HepG2 (cell line): ENCODE measurements around the gene LDLRAD3. TPM values are rescaled to one million over a fixed set of nuclear protein-coding genes. Genes with fewer than 3 reads are reported as not detected.

Experiments used
- ATAC-seq: fragments of 200-7000 bp; cut with Tn5 transposase; 3 replicates; pipeline ENCODE4 v1.9.1; 2020; ENCODE audit warnings: mild to moderate bottlenecking, moderate library complexity
- BruUV-seq: library from RNA; stranded (reverse); fragments of 400-500 nt; replicated peaks from 2 replicates; lab custom pipeline; 2021; lab: Mats Ljungman, UMichigan
- CTCF ChIA-PET: fragments of 300-600 bp; formaldehyde crosslinking; extraction: SDS; loops from one replicate; lab custom pipeline; 2021; ENCODE audit warnings: low total read pairs, inconsistent platforms, low intra/inter-chr PET ratio; lab: Yijun Ruan, JAX
- POLR2A ChIA-PET: fragments of 350-600 bp; sonication (Branson Sonifier 250); formaldehyde crosslinking; loops from one replicate; lab custom pipeline; 2020; ENCODE audit warnings: antibody characterized with exemption, inconsistent platforms; lab: Yijun Ruan, JAX
- DNase-seq: peaks from one replicate; pipeline ENCODE4 v3.0.0-alpha.2; 2015; ENCODE audit warnings: low spot score
- FAIRE-seq: peaks from 3 replicates; lab custom pipeline; 2011; peaks lifted over from hg19 to GRCh38; lab: Jason Lieb, UNC
- H2AFZ ChIP-seq: one replicate; pipeline ENCODE4 v1.6.1; 2011; ENCODE audit warnings: low read length, inconsistent platforms
- H3K27ac ChIP-seq: fragments of 300-600 bp; 3 replicates; pipeline ENCODE4 v1.8.0; 2011; ENCODE audit warnings: mixed run types, mild to moderate bottlenecking, mixed read lengths, low read length, inconsistent platforms; ENCODE audit not compliant: insufficient read depth; ENCODE audit errors: extremely low read length
- H3K27me3 ChIP-seq, 2 experiments: fragments of 200-600 bp in 1 of 2; 2 replicates in 1 of 2; 3 replicates in 1 of 2; pipeline versions ENCODE4 v1.6.0 to v1.8.0; 2011; ENCODE audit warnings: low read length in 2 of 2, mild to moderate bottlenecking in 2 of 2, moderate library complexity in 2 of 2, inconsistent platforms in 1 of 2; ENCODE audit not compliant: insufficient read depth in 2 of 2, control insufficient read depth in 1 of 2
- H3K36me3 ChIP-seq, 2 experiments: fragments of 200-600 bp in 1 of 2; replicated peaks in 1 of 2; 2 replicates in 1 of 2; 3 replicates in 1 of 2; pipeline versions ENCODE4 v1.5.1 to v1.8.0; 2011; ENCODE audit warnings: low read length in 2 of 2, inconsistent platforms in 1 of 2; ENCODE audit not compliant: insufficient read depth in 2 of 2, control insufficient read depth in 1 of 2
- H3K4me1 ChIP-seq: 2 replicates; pipeline ENCODE4 v1.5.1; 2012; ENCODE audit warnings: low read length, inconsistent platforms; ENCODE audit not compliant: insufficient read depth
- H3K4me2 ChIP-seq: 2 replicates; pipeline ENCODE4 v1.6.0; 2011; ENCODE audit warnings: low read depth, low read length, inconsistent platforms
- H3K4me3 ChIP-seq, 3 experiments: fragments of 200-600 bp in 1 of 3; sonication (generic), shearing (Covaris generic) in 1 of 3; replicated peaks in 1 of 3; 2 replicates each; pipeline ENCODE4 v1.5.1; 2011 to 2016; ENCODE audit warnings: low read length in 3 of 3, inconsistent platforms in 2 of 3, low read depth in 2 of 3, mild to moderate bottlenecking in 2 of 3, control low read depth in 1 of 3, mixed read lengths in 1 of 3; ENCODE audit not compliant: insufficient read depth in 1 of 3
- H3K79me2 ChIP-seq: one replicate; pipeline ENCODE4 v1.6.1; 2011; ENCODE audit warnings: low read length, inconsistent platforms; ENCODE audit not compliant: insufficient read depth
- H3K9ac ChIP-seq: 2 replicates; pipeline ENCODE4 v1.6.0; 2011; ENCODE audit warnings: mild to moderate bottlenecking, low read depth, low read length, inconsistent platforms; ENCODE audit not compliant: insufficient read depth
- H3K9me3 ChIP-seq: 2 replicates; pipeline ENCODE4 v1.5.1; 2012; ENCODE audit warnings: mild to moderate bottlenecking, low read length
- H4K20me1 ChIP-seq: 2 replicates; pipeline ENCODE4 v1.6.0; 2011; ENCODE audit warnings: inconsistent platforms, mild to moderate bottlenecking, low read length, moderate library complexity; ENCODE audit not compliant: insufficient read depth
- CREM ChIP-seq, 2 experiments: sonication (generic) in 1 of 2; formaldehyde crosslinking in 1 of 2; IDR thresholded peaks; 2 replicates each; pipeline versions ENCODE4 v1.4.0 to v1.6.1; 2016 to 2020; ENCODE audit warnings: antibody characterized with exemption in 1 of 2, mild to moderate bottlenecking in 1 of 2, missing genetic modification reagents in 1 of 2
- SKIL ChIP-seq: sonication (generic); formaldehyde crosslinking; IDR thresholded peaks from 2 replicates; pipeline ENCODE4 v1.8.0; 2022; ENCODE audit warnings: missing genetic modification reagents, mild to moderate bottlenecking, moderate library complexity, borderline replicate concordance
- ZNF225 ChIP-seq: sonication (generic); formaldehyde crosslinking; IDR thresholded peaks from 2 replicates; pipeline ENCODE4 v1.4.0; 2020; ENCODE audit warnings: mild to moderate bottlenecking, missing genetic modification reagents
- ZNF382 ChIP-seq: sonication (generic); formaldehyde crosslinking; IDR thresholded peaks from 2 replicates; pipeline ENCODE4 v1.5.0; 2020; ENCODE audit warnings: missing genetic modification reagents, mild to moderate bottlenecking, borderline replicate concordance
- WGBS: methylation state at CpG from one replicate; pipeline ENCODE4 v1.1.6; 2017; ENCODE audit warnings: low lambda C conversion rate; 5-methylcytosine and 5-hydroxymethylcytosine counted together
- in situ Hi-C: cut with HindIII; loops from 2 replicates; pipeline ENCODE4 v1.10.0; 2017; ENCODE audit warnings: low pct_unique_long_range_greater_than_20kb; ENCODE audit not compliant: extremely low pct_ligation_motif_present
- intact Hi-C: fragments of 100-400 bp; cut with micrococcal nuclease; formaldehyde crosslinking; loops from one replicate; pipeline ENCODE4 v1.10.0; 2022; ENCODE audit not compliant: unreplicated experiment
- polyA plus RNA-seq, 8 experiments: library from polyadenylated mRNA; depleted of rRNA in 3 of 8; stranded (reverse) in 7 of 8; unstranded in 1 of 8; fragments of >200 nt; fragmentation: Illumina TruSeq in 4 of 8; extraction: Trizol in 4 of 8; gene quantifications; 2 replicates each; pipeline versions ENCODE4 v1.2.1 to v1.2.3, GENCODE V29; 2011 to 2016; ENCODE audit warnings: low read depth in 4 of 8, missing spikeins in 1 of 8, mixed read lengths in 1 of 8; ENCODE audit not compliant: insufficient read depth in 1 of 8
- total RNA-seq, 5 experiments: library from RNA; depleted of rRNA; stranded (reverse); fragments of >200 nt; fragmentation: Illumina TruSeq; extraction: Trizol; gene quantifications; 2 replicates each; pipeline ENCODE4 v1.2.3, GENCODE V29; 2016; ENCODE audit warnings: low read depth in 1 of 5
- TF ChIP-seq, protein P1 (sequence below): sonication (generic); formaldehyde crosslinking; conservative IDR thresholded peaks from 2 replicates; pipeline ENCODE4 v1.8.0; 2022; ENCODE audit warnings: mild to moderate bottlenecking, moderate library complexity, missing genetic modification reagents

The LDLRAD3 gene
- total and polyA plus RNA-seq, 2 of the 13 experiments (the other 11 are each of a cell fraction or from before 2014, with no cell fraction given), result 0.50 to 0.60 TPM

DNA sequence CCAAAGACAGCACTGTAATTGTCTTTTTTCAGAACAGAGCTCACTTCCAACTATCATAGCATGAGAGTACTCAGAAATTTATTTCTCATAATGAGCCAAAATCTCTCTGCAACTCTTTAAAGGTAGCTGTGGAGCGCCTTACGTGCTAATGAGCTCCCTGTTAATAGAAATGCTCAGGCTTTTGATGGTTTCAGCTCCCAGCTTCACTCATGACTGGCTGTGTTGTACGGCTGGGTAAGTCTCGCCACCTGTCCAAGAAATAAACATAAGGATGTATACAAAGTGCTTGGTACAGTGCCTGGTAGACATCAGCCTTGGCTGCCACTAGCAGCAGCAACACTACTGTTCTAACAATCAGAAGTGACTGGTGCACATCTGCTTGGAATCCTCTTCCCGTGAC lies 109.4 kb downstream of the LDLRAD3 start (continued):
- TF ChIP-seq, protein P1, sequence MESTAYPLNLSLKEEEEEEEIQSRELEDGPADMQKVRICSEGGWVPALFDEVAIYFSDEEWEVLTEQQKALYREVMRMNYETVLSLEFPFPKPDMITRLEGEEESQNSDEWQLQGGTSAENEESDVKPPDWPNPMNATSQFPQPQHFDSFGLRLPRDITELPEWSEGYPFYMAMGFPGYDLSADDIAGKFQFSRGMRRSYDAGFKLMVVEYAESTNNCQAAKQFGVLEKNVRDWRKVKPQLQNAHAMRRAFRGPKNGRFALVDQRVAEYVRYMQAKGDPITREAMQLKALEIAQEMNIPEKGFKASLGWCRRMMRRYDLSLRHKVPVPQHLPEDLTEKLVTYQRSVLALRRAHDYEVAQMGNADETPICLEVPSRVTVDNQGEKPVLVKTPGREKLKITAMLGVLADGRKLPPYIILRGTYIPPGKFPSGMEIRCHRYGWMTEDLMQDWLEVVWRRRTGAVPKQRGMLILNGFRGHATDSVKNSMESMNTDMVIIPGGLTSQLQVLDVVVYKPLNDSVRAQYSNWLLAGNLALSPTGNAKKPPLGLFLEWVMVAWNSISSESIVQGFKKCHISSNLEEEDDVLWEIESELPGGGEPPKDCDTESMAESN (CRISPR knock-in tag), result no peak

- intact Hi-C loops (no loop called here), in situ Hi-C loops (no loop called here)
- Histone ChIP-seq H2AFZ (no peak overlapping the region), H3K4me3 (no peak overlapping the region), H3K79me2 (no peaks in the 10 kb centered on the region), H3K4me1 (no peaks in the 10 kb centered on the region), H3K9ac (no peak overlapping the region), H3K27me3 (no peaks in the 10 kb centered on the region; a peak in 1 of 5 replicates), H3K9me3 (no peaks in the 10 kb centered on the region), H4K20me1 (no peaks in the 10 kb centered on the region), H3K36me3 (no peaks in the 10 kb centered on the region), H3K4me2 (no peak overlapping the region), H3K27ac (no peak overlapping the region)
- 28% methylated on average over 3 of the region's 3 CpGs for WGBS
- ATAC-seq (no peak), DNase-seq (no peak), FAIRE-seq (no peak)
- TF ChIP-seq CREM (IDR thresholded peaks at IDR 0.05), result no peak
- TF ChIP-seq CREM (CRISPR knock-in tag; IDR thresholded peaks at IDR 0.05), result no peak
- TF ChIP-seq ZNF382 (CRISPR knock-in tag), result no peak
- no TSS peak for BruUV-seq
- ChIA-PET POLR2A (no interaction called here), CTCF (no interaction called here)
These were observed 110.0 kb downstream of the LDLRAD3 start for GRCh38 chr11:36053862-36054261.

DNA sequence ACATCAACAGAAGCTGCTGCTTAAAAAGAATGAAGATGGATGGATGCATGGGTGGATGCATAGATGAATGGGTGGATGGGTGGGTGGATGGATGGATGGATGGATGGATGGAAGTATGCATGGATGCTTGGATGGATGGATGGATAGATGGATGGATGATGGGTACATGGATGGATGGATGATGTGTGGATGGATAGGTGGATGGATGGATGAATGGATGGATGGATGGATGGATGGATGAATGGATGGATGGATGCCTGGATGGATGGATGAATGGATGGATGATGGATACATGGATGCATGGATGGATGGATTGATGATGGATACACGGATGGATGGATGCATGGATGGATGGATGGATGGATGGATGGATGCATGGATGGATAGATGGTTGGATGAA lies 110.8 kb downstream of the LDLRAD3 start:
- Histone ChIP-seq H2AFZ (no peak overlapping the region), H3K9me3 (no peaks in the 10 kb centered on the region), H3K4me3 (no peak overlapping the region), H3K4me2 (no peak overlapping the region), H3K4me1 (no peaks in the 10 kb centered on the region), H3K27ac (no peak overlapping the region), H3K36me3 (no peaks in the 10 kb centered on the region), H4K20me1 (no peaks in the 10 kb centered on the region), H3K9ac (no peak overlapping the region), H3K27me3 (no peaks in the 10 kb centered on the region; a peak in 1 of 5 replicates), H3K79me2 (no peaks in the 10 kb centered on the region)
- no TSS peak for BruUV-seq
- no peak for DNase-seq
- no peak for TF ChIP-seq SKIL (CRISPR knock-in tag)
- no peak for TF ChIP-seq ZNF225
- in situ Hi-C loops, result no loop called here
- intact Hi-C loops, result no loop called here
- POLR2A ChIA-PET, result no interaction called here
- CTCF ChIA-PET, result no interaction called here
- ATAC-seq, result no peak
- no peak for FAIRE-seq
- 2% methylated on average over 1 of the region's 1 CpG for WGBS
